Lower lobe of right lung (tissue), 2 donors: ENCODE data around the gene COL1A2. TPM values are rescaled to one million over a fixed set of nuclear protein-coding genes. Genes with fewer than 3 reads are reported as not detected.

Experiments
- ATAC-seq, 2 donors: fragments of 200-7000 bp; cut with Tn5 transposase; one replicate each; pipeline ENCODE4 v1.9.1; 2020 to 2022; ENCODE audit warnings: mild to moderate bottlenecking in 2 of 2, moderate library complexity in 2 of 2
- DNase-seq: peaks from one replicate; pipeline ENCODE4 v3.0.0-alpha.2; 2020
- H3K27ac ChIP-seq: fragments of 200-600 bp; one replicate; pipeline ENCODE4 v1.8.0; 2022
- H3K27me3 ChIP-seq: fragments of 200-600 bp; one replicate; pipeline ENCODE4 v1.8.0; 2022; ENCODE audit warnings: low read depth
- H3K36me3 ChIP-seq: fragments of 200-600 bp; one replicate; pipeline ENCODE4 v1.8.0; 2022; ENCODE audit warnings: mild to moderate bottlenecking
- H3K4me1 ChIP-seq: fragments of 200-600 bp; one replicate; pipeline ENCODE4 v1.8.0; 2022
- H3K4me3 ChIP-seq: fragments of 200-600 bp; one replicate; pipeline ENCODE4 v1.8.0; 2022; ENCODE audit warnings: mild to moderate bottlenecking
- H3K9me3 ChIP-seq: fragments of 200-600 bp; one replicate; pipeline ENCODE4 v1.8.0; 2022
- CTCF ChIP-seq: fragments of 200-600 bp; IDR thresholded peaks from one replicate; pipeline ENCODE4 v1.8.0; 2022; ENCODE audit warnings: antibody characterized with exemption, mild to moderate bottlenecking
- intact Hi-C: fragments of 100-400 bp; cut with DNase I; formaldehyde crosslinking; loops from one replicate; pipeline ENCODE4 v1.11.0; 2022
- total RNA-seq: library from RNA; stranded (reverse); fragmentation: NEBNext Ultra II Directional; extraction: Animal tissue kit (Norgen Biotek cat#: 25700); gene quantifications from one replicate; pipeline ENCODE4 v1.2.1, GENCODE V29; 2021
- donor health status: DM: no; HTN: yes; CAD: no; lungs with severe emphysema.

The COL1A2 gene
- total RNA-seq, 1 donor from 2014 or later = 252 TPM

GRCh38 chr7:94476251-94476840 is 81.7 kb downstream of the COL1A2 start:
- Histone ChIP-seq H3K4me1 (no peaks in the 10 kb centered on the region), H3K27me3 (no peaks in the 10 kb centered on the region), H3K27ac (no peak overlapping the region), H3K4me3 (no peak overlapping the region), H3K36me3 (no peaks in the 10 kb centered on the region), H3K9me3 (peaks cover 13% of the 10 kb centered on the region)
- ATAC-seq = no peak
- intact Hi-C loops = no loop called here
- DNase-seq = no peak
- no peak for TF ChIP-seq CTCF

GRCh38 chr7:94477878-94478277 is 83.2 kb downstream of the COL1A2 start:
- ATAC-seq = no peak
- H3K27ac ChIP-seq = no peak overlapping the region
- no peak overlapping the region for H3K4me3 ChIP-seq
- no peaks in the 10 kb centered on the region for H3K36me3 ChIP-seq
- DNase-seq = no peak
- intact Hi-C loops = no loop called here
- H3K9me3 ChIP-seq = no peaks in the 10 kb centered on the region
- no peak for TF ChIP-seq CTCF
- no peaks in the 10 kb centered on the region for H3K4me1 ChIP-seq
- no peaks in the 10 kb centered on the region for H3K27me3 ChIP-seq

GRCh38 chr7:94478648-94479214 is 84.0 kb downstream of the COL1A2 start:
- DNase-seq (no peak), ATAC-seq (no peak)
- Histone ChIP-seq H3K4me1 (no peaks in the 10 kb centered on the region), H3K36me3 (no peaks in the 10 kb centered on the region), H3K27ac (no peak overlapping the region), H3K27me3 (no peaks in the 10 kb centered on the region), H3K9me3 (no peaks in the 10 kb centered on the region), H3K4me3 (no peak overlapping the region)
- no peak for TF ChIP-seq CTCF
- intact Hi-C loops = no loop called here

Other genes starting within 250 kb of the COL1A2 start
- gene CASD1, start 114.9 kb downstream of the COL1A2 start, total RNA-seq = 27.3 TPM